BLaER1 (cell line): ENCODE data around the gene SORL1.

Experiments
- H3K27ac ChIP-seq: shearing (Covaris generic); formaldehyde crosslinking; 2 replicates; pipeline ENCODE4 v1.8.1; 2022
- H3K27me3 ChIP-seq: shearing (Covaris generic); formaldehyde crosslinking; 2 replicates; pipeline ENCODE4 v1.8.1; 2022
- H3K36me3 ChIP-seq: shearing (Covaris generic); formaldehyde crosslinking; 2 replicates; pipeline ENCODE4 v1.8.1; 2022
- H3K4me1 ChIP-seq: shearing (Covaris generic); formaldehyde crosslinking; 2 replicates; pipeline ENCODE4 v1.8.1; 2022
- H3K4me2 ChIP-seq: shearing (Covaris generic); formaldehyde crosslinking; 2 replicates; pipeline ENCODE4 v1.8.1; 2022
- H3K4me3 ChIP-seq: shearing (Covaris generic); formaldehyde crosslinking; 2 replicates; pipeline ENCODE4 v1.8.1; 2022
- H3K9ac ChIP-seq: shearing (Covaris generic); formaldehyde crosslinking; 2 replicates; pipeline ENCODE4 v1.8.1; 2022
- H3K9me3 ChIP-seq: shearing (Covaris generic); formaldehyde crosslinking; 2 replicates; pipeline ENCODE4 v1.8.1; 2022
- H4K20me1 ChIP-seq: shearing (Covaris generic); formaldehyde crosslinking; 2 replicates; pipeline ENCODE4 v1.8.1; 2022
- Cebpa-rat ChIP-seq: shearing (Covaris generic); IDR thresholded peaks from 2 replicates; pipeline ENCODE4 v1.8.1; 2022

SORL1 gene

GRCh38 chr11:121590772-121591404 is 138.8 kb downstream of the SORL1 start:
- Histone ChIP-seq H3K36me3 (peaks cover 50% of the 10 kb centered on the region), H4K20me1 (no peaks in the 10 kb centered on the region), H3K27ac (no peak overlapping the region), H3K4me3 (no peak overlapping the region), H3K4me2 (peak overlapping the region; percentile 72), H3K4me1 (peaks cover 37% of the 10 kb centered on the region), H3K9me3 (no peaks in the 10 kb centered on the region), H3K27me3 (no peaks in the 10 kb centered on the region), H3K9ac (no peak overlapping the region)
- TF ChIP-seq Cebpa-rat = no peak

- Histone ChIP-seq H3K4me1 (peaks cover 37% of the 10 kb centered on the region), H4K20me1 (no peaks in the 10 kb centered on the region), H3K36me3 (peaks cover 52% of the 10 kb centered on the region), H3K4me2 (peak overlapping the region; percentile 72), H3K4me3 (no peak overlapping the region), H3K27me3 (no peaks in the 10 kb centered on the region), H3K9ac (no peak overlapping the region), H3K9me3 (no peaks in the 10 kb centered on the region), H3K27ac (no peak overlapping the region)
- TF ChIP-seq Cebpa-rat = no peak
Measured at GRCh38 chr11:121591405-121592033, 139.4 kb downstream of the SORL1 start.

GRCh38 chr11:121592708-121593107 is 140.6 kb downstream of the SORL1 start:
- H3K9ac ChIP-seq = no peak overlapping the region
- H3K27me3 ChIP-seq = no peaks in the 10 kb centered on the region
- no peaks in the 10 kb centered on the region for H4K20me1 ChIP-seq
- TF ChIP-seq Cebpa-rat = no peak
- peaks cover 54% of the 10 kb centered on the region for H3K36me3 ChIP-seq
- H3K4me3 ChIP-seq = no peak overlapping the region
- no peak overlapping the region for H3K27ac ChIP-seq
- no peak overlapping the region for H3K4me2 ChIP-seq
- H3K9me3 ChIP-seq = no peaks in the 10 kb centered on the region
- H3K4me1 ChIP-seq = peaks cover 37% of the 10 kb centered on the region

GRCh38 chr11:121595717-121596161 is 143.6 kb downstream of the SORL1 start:
- Histone ChIP-seq H4K20me1 (no peaks in the 10 kb centered on the region), H3K4me2 (no peak overlapping the region), H3K27ac (no peak overlapping the region), H3K9me3 (no peaks in the 10 kb centered on the region), H3K4me1 (peaks cover 6% of the 10 kb centered on the region), H3K9ac (no peak overlapping the region), H3K4me3 (no peak overlapping the region), H3K36me3 (peaks cover 53% of the 10 kb centered on the region), H3K27me3 (no peaks in the 10 kb centered on the region)
- TF ChIP-seq Cebpa-rat = no peak

- H3K27me3 ChIP-seq = no peaks in the 10 kb centered on the region
- no peak overlapping the region for H3K9ac ChIP-seq
- no peak overlapping the region for H3K4me2 ChIP-seq
- no peak overlapping the region for H3K27ac ChIP-seq
- no peaks in the 10 kb centered on the region for H3K4me1 ChIP-seq
- H4K20me1 ChIP-seq = no peaks in the 10 kb centered on the region
- no peak overlapping the region for H3K4me3 ChIP-seq
- no peaks in the 10 kb centered on the region for H3K9me3 ChIP-seq
- H3K36me3 ChIP-seq = peaks cover 49% of the 10 kb centered on the region
- no peak for TF ChIP-seq Cebpa-rat
Measured at GRCh38 chr11:121596195-121597155, 144.4 kb downstream of the SORL1 start.

- Histone ChIP-seq H3K9ac (no peak overlapping the region), H3K36me3 (peaks cover 65% of the 10 kb centered on the region), H3K27ac (no peak overlapping the region), H3K4me2 (no peak overlapping the region), H3K4me3 (no peak overlapping the region), H4K20me1 (no peaks in the 10 kb centered on the region), H3K9me3 (no peaks in the 10 kb centered on the region), H3K27me3 (no peaks in the 10 kb centered on the region), H3K4me1 (no peaks in the 10 kb centered on the region)
- TF ChIP-seq Cebpa-rat = no peak
Measured at GRCh38 chr11:121603316-121603715, 151.2 kb downstream of the SORL1 start.

GRCh38 chr11:121604152-121604551 is 152.0 kb downstream of the SORL1 start:
- no peaks in the 10 kb centered on the region for H3K4me1 ChIP-seq
- no peak overlapping the region for H3K9ac ChIP-seq
- no peak overlapping the region for H3K4me3 ChIP-seq
- no peak overlapping the region for H3K4me2 ChIP-seq
- H3K36me3 ChIP-seq = peaks cover 69% of the 10 kb centered on the region
- peaks cover 7% of the 10 kb centered on the region; the same call in 1 of the 2 replicates for H3K9me3 ChIP-seq
- no peaks in the 10 kb centered on the region for H4K20me1 ChIP-seq
- TF ChIP-seq Cebpa-rat = no peak
- H3K27me3 ChIP-seq = no peaks in the 10 kb centered on the region
- H3K27ac ChIP-seq = no peak overlapping the region

GRCh38 chr11:121606354-121606753 is 154.2 kb downstream of the SORL1 start:
- Histone ChIP-seq H3K9ac (no peak overlapping the region), H3K36me3 (peaks cover 91% of the 10 kb centered on the region), H3K4me2 (no peak overlapping the region), H4K20me1 (no peaks in the 10 kb centered on the region), H3K9me3 (peaks cover 9% of the 10 kb centered on the region; the same call in 1 of the 2 replicates), H3K27ac (no peak overlapping the region), H3K4me1 (no peaks in the 10 kb centered on the region), H3K4me3 (no peak overlapping the region), H3K27me3 (no peaks in the 10 kb centered on the region)
- TF ChIP-seq Cebpa-rat = no peak

- H3K4me3 ChIP-seq = no peak overlapping the region
- peaks cover 95% of the 10 kb centered on the region for H3K36me3 ChIP-seq
- no peaks in the 10 kb centered on the region for H4K20me1 ChIP-seq
- H3K9me3 ChIP-seq = peaks cover 9% of the 10 kb centered on the region; the same call in 1 of the 2 replicates
- no peaks in the 10 kb centered on the region for H3K27me3 ChIP-seq
- no peak for TF ChIP-seq Cebpa-rat
- no peaks in the 10 kb centered on the region for H3K4me1 ChIP-seq
- no peak overlapping the region for H3K27ac ChIP-seq
- no peak overlapping the region for H3K9ac ChIP-seq
- no peak overlapping the region for H3K4me2 ChIP-seq
Measured at GRCh38 chr11:121607341-121607740, 155.2 kb downstream of the SORL1 start.
